Stimulated activated CD8-positive, alpha-beta memory T cell treated with anti-CD3 and anti-CD28 coated beads, Interleukin-4, amount 100 ng/mL, for 48 hours (primary cell): ENCODE data around the gene LDLRAD4.

Experiments
- DNase-seq: peaks from one replicate; pipeline ENCODE4 v3.0.0-alpha.2; 2020

The LDLRAD4 gene

DNA sequence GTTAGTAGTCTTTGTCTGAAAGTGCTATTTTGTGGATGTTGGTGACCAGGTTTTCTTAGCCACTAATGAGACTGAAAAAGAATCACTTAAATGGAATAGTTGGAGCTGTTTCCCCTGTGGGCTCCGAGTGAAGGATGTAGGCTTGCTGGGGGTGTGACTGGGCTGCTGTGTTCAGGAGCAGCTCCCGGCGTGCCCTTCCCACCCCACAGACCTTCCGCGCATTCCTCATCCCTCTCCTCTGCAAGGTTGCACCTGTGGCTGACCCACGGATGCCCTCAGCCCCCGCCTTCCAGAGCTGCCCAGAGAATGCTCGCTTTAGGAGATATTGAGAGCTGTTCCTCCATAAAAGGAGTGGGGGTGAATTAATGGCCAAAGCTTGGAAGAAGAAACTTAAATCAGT lies 174.3 kb downstream of the LDLRAD4 start:
- DNase-seq, result no peak

- DNase-seq, result no peak
These were observed 174.8 kb downstream of the LDLRAD4 start for GRCh38 chr18:13393338-13393737.

DNA sequence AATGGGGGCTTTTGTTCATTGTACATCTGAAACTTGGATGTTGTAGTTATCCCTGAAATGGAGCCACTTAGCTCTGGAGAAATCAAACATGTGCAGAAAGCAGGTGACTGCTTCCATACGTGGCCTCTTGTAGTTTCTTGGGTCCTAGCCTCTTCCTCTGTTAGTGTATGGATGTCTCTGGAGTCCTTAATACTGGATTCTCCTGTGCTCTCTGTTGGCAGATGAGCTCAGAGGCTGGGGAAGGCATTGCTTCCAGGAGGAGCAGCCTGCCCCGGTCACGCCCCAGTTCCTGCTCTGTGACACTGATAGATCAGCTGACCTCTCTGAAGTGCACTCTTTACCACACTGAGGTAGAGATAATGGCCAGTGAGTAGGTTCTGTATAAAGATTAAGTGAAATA lies 176.2 kb downstream of the LDLRAD4 start:
- DNase-seq, result no peak

DNA sequence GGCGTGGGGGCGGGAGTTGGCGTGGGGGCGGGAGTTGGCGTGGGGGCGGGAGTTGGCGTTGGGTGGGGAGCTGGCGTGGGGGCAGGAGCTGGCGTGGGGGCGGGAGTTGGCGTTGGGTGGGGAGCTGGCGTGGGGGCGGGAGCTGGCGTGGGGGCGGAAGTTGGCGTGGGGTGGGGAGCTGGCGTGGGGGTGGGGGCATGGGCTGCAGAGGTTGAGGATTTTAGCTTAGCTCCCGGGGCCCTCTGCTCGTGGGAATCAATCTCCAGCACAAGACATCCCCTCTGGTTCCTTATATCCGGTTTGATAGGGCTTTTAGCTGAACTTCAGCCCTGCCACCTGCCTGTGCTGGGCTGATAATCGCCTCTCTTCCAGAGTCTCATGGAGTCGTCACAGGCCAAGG lies 177.0 kb downstream of the LDLRAD4 start:
- no peak for DNase-seq

- DNase-seq, result no peak
These were observed 179.1 kb downstream of the LDLRAD4 start for GRCh38 chr18:13397504-13398163.

- no peak for DNase-seq
These were observed 180.1 kb downstream of the LDLRAD4 start for GRCh38 chr18:13398631-13399030.

DNA sequence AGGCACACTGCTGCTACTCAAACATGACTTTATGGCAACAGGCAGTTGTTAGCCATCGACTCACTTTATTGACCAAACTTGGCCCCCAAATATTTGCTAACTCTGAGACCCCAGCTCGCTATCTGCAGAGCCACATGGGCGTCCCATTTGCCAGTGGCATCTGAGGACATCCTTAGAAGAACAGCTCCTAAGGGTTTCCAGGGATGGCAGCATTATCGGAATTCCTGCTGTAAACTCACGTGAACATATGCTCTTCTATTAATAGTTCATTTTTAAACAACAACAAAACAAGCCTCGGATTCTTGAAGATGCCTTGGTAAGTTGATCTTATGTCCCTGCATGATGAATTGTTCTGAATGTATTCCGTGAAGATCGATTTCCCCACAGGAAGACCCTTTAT lies 181.0 kb downstream of the LDLRAD4 start:
- DNase-seq, result no peak

DNA sequence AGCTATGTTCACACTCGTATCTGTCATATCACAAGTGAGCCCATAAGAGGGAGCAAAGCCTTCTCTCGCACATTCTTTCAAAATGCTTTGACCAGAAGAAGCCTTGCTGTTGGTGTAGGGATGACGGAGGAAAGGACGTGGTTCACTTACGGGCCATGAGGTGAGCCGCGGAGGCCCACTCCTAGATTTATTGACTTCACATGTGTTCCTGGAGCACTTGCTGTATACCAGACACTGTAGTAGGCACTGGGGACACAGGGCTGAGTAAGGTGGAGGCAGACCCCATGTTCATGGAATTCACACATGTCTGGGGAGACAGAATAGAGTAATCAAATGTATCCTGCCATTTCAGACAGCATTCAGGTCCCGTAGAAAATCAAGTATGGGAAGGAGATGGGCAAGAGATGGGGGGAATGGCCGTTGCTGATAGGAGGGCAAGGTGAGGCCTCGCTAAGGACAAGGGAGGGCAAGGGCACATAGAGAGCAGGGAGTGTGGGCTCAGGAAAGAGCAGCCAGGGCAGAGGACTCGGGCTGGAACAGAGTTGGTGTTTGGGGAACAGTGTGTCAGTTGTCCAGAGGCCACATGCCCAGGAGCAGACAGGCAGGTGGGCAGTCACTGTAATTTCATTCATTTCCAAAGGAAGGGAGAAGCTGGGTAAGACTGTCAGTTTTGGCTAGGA lies 182.2 kb downstream of the LDLRAD4 start:
- DNase-seq, result no peak

DNA sequence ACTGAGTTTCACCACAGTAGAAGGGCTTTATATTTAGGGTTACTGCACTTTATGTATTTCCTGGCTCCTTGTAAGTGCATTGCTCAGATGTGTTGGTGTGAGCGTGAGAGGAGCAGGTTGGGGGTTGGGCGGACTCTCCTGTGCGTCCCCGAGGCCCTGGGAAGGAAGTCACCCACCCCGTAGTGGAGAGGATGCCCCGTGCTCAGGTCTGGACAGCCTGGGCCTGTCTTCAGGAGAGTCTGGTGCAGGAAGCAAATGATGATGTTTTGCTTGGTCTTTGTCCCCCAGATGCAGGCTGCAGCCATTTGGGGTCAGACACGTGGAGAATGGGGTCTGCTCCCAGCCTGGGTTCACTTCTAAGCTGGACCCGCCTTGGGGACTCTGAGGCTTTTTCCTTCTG lies 182.8 kb downstream of the LDLRAD4 start:
- DNase-seq, result no peak

DNA sequence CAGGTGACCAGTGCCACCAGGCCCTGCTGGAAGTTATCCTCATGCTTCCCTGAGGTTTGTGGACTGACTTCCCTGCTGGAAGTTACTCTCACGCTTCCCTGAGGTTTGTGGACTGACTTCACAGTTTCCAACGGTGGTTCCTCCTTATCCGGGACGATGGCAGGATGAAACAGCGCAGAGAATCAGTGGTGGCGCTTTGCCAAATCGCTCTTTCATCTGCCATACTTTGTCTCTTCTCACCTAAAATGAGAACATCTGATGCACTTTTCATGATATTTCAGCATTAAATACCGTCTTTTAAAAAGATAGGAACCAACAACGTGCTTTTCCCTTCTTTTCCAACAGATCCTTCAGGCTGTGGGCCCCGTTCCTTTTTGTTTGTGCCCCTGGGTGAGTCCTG lies 183.3 kb downstream of the LDLRAD4 start:
- DNase-seq, result no peak

GRCh38 chr18:13403786-13404549 lies 185.4 kb downstream of the LDLRAD4 start:
- no peak for DNase-seq

GRCh38 chr18:13405305-13406038 lies 186.9 kb downstream of the LDLRAD4 start:
- no peak for DNase-seq

- no peak for DNase-seq
These were observed 187.6 kb downstream of the LDLRAD4 start for GRCh38 chr18:13406049-13406615.

- no peak for DNase-seq
These were observed 188.2 kb downstream of the LDLRAD4 start for GRCh38 chr18:13406736-13407135.

GRCh38 chr18:13407484-13407883 lies 188.9 kb downstream of the LDLRAD4 start:
- no peak for DNase-seq

GRCh38 chr18:13409026-13409425 lies 190.5 kb downstream of the LDLRAD4 start:
- no peak for DNase-seq

GRCh38 chr18:13409997-13410396 lies 191.4 kb downstream of the LDLRAD4 start:
- DNase-seq, result no peak

GRCh38 chr18:13410471-13410870 lies 191.9 kb downstream of the LDLRAD4 start:
- DNase-seq, result no peak

DNA sequence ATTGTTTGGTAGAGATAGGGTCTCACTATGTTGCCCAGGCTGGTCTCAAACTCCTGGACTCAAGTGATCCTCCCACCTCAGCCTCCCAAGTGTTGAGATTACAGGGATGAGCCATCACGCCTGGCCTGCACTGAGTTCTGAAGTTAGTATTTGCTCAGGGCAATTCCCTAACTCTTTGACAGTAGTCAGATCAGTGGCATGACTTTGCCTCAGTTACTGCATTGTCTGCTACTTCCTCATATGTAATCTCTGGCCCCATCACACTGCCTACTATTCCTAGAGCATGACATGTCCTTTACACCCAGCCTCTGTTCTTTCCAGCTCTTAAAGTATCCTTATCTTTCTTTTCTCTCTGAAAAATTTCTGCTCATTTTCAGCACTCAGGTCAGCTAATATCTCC lies 193.5 kb downstream of the LDLRAD4 start:
- DNase-seq, result no peak

DNA sequence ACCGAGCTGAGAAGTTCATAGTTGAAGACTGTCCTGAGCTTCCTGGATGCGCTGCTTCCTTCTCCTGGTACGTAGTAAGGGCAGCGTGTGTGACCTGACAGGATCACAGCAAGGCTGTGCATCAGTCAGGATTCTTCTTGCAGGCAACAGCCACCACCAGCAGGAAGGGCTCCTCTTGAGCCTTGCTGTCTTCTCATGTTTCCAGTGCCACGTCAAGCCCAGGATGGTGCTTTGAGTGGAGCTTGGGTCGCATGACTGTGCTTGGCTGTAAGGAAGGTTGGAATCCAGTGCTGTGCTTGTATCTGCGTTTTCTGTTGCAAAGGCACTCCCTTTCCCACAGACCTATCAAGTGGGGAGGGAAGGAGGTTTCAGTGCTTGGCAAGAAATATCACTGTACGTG lies 194.3 kb downstream of the LDLRAD4 start:
- DNase-seq, result no peak

- no peak for DNase-seq
These were observed 195.5 kb downstream of the LDLRAD4 start for GRCh38 chr18:13414102-13414501.

DNA sequence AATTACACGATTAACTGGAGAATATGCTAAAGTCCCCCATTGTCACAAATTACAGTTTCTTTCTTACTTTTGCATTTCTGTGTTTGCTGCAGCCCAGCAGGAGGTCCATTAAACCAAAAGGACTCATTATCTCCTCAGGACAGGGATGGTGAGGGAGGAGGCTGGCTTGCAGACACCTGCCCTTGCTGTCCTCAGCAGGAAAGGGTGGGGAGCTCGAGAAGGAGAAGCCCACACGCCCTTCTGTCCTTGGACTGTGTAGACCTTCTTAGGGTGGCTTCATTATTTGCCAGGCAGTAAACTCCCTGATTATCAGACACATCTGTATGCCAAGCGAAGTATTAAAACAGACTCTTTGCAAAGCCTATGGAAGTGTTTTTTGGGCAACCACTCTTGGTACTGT lies 196.0 kb downstream of the LDLRAD4 start:
- DNase-seq, result no peak

DNA sequence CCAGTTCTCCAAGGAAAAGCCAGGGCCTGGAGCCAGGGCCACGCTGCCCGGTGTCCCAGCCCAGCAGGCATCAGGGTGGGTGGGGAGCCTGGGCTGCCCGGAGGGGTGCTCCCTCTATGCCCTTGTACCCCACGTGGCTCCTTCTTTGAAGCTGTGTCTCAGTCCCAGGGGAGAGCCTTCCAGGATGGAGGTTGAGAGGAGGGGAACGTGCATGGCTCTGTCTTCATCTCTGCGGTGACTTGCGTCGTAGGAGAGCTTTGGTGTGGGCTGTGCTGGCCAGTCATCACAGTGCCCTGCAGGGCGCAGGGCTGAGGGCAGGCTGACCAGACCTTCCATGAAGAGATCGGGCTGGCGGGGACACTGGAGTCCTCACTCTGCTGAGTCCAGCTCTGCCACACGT lies 197.2 kb downstream of the LDLRAD4 start:
- DNase-seq, result no peak
